GM12891 (cell line): ENCODE measurements around the gene DOCK6.

Experiments
- POLR2AphosphoS5 ChIP-seq: IDR thresholded peaks from 2 replicates; pipeline ENCODE4 v1.6.1; 2011; ENCODE audit warnings: low read depth, low read length, control low read depth
- SPI1 ChIP-seq: IDR thresholded peaks from 2 replicates; pipeline ENCODE4 v1.6.1; 2011; ENCODE audit warnings: low read depth, low read length, control low read depth
- TAF1 ChIP-seq: IDR thresholded peaks from 2 replicates; pipeline ENCODE4 v1.6.1; 2011; ENCODE audit warnings: low read depth, low read length, control low read depth

GRCh38 chr19:11273989-11274388 lies 11.7 kb upstream of the DOCK6 start:
- TF ChIP-seq POLR2AphosphoS5 (no peak), TAF1 (no peak), SPI1 (no peak)
